NCI-H526 treated with DMSO at 0.1 percent for 48 hours (cell line): Measurements from ENCODE around the gene CHGA.

Experiments used
- DNase-seq: peaks from one replicate; lab custom pipeline; 2025; lab: John Stamatoyannopoulos, UW

The CHGA gene

DNA sequence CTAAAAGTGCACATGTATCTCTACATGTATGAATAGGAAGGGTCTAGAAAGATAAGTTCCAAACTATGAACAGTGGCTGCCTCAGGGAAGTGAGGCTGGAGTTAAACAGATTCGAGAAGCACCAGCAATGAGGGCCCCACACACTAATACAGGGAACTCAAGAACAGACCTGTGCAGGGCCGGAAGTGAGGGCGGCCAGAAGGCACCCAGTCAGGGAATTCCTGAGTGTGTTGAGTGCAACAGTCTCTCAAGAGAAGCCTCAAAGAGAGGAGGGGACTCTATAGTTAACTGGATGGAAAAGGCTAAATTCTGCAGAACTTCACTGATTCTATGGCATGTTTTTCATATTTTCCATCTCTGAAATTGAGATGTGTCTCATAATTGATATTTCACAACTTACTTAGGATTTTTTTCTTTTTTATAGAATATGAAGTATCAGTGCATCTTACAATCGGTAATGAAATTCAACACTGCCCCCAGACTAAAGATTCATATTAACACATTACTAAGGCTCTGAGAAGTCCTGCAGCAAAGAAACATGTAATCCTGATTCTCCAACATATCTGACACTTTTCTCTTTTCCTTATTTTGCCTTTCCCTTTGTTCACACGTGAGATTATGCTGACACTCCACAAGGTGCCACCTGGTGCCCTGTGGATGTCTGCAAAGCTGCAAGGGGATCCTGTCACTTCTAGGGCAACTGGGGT is 61.3 kb downstream of the CHGA start:
- no peak for DNase-seq
